22Rv1 (cell line): Measurements from ENCODE around the gene XYLB.

Source experiments
- H3K27ac ChIP-seq: fragments of 450-650 bp; 2 replicates; pipeline ENCODE4 v1.5.1; 2017
- CTCF ChIP-seq: fragments of 450-650 bp; IDR thresholded peaks from 2 replicates; pipeline ENCODE4 v1.5.1; 2017; ENCODE audit warnings: mild to moderate bottlenecking
- ZFX ChIP-seq: fragments of 450-650 bp; IDR thresholded peaks from 2 replicates; pipeline ENCODE4 v1.6.1; 2017; ENCODE audit warnings: antibody characterized with exemption, borderline replicate concordance

The XYLB gene

GRCh38 chr3:38327335-38328009, 19.1 kb upstream of the XYLB start:
- TF ChIP-seq ZFX (no peak), CTCF (no peak)
- H3K27ac ChIP-seq: no peak overlapping the region

DNA sequence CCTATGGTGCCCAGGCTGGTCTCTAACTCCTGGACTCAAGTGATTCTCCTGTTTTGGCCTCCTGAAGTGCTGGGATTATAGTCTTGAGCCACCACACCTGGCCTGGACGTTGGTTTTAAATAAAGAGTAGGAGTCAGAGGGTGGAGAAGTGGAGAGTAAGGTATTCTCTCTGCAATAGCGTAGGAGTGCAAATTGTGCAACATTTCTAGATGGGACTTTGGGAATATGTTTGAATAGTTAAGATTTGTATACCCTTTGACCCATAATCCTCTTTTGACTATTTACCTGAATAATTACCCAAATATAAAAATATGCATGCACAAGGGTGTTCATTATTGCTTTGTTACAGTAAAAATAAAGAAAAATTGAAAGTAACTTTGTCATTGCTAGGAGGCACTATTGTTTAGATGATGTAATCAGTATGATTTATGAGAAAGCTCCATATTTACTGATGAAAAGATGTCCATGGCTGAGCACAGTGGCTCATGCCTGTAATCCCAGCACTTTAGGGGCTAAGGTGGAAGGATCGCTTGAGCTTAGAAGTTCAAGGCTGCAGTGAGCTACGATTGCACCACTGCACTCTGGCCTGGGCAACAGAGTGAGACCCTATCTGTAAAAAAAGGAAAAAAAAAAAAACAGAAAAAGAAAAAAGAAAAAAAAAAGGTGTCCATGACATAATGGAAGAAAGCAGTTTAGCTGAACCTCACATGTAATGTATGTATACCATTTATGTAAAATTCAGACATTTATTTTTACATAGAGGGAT, 15.1 kb upstream of the XYLB start:
- H3K27ac ChIP-seq: no peak overlapping the region
- TF ChIP-seq ZFX: no peak
- no peak for TF ChIP-seq CTCF

DNA sequence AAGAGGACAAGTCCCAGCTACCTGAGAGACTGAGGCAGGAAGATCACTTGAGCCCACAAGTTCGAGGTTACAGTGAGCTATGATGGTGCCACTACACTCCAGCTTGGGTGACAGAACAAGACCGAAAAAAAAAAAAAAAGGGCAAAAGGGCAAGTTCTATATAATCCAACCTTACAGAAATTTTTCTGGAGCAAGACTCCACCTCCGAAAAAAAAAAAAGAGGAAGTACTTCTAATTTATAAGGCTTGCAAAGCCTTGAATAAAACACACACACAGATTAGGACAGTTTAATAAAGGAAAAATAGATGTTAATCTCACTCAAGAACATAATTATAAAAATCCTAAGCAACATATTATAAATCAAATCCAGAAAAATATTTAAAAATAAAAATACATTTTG, 14.4 kb upstream of the XYLB start:
- H3K27ac ChIP-seq: no peak overlapping the region
- no peak for TF ChIP-seq ZFX
- TF ChIP-seq CTCF: no peak

- TF ChIP-seq CTCF (no peak), ZFX (no peak)
These were observed 12.2 kb upstream of the XYLB start for GRCh38 chr3:38334142-38335055.

DNA sequence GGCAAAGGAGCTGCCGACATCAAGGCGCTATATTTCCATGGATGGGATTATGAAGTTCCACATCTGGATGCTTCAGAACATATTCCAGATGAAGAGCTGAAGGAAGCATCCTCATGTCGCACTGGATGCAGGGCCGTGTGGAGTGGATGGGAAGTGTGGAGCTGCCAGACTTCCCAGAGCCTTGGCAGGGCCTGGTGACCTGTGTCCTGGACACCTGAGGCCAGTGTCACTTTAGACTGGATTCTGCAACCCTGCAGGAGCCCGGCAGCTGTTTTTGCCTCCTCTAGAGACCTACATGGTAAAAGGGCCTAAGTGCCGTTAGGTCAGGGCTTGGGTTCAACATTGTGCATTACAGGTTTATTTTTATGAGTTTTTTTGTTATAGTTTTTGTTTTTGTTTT, 11.3 kb upstream of the XYLB start:
- TF ChIP-seq ZFX (no peak), CTCF (no peak)
- H3K27ac ChIP-seq: no peak overlapping the region

More at GRCh38 chr3:38334142-38335055, 12.2 kb upstream of the XYLB start:
- H3K27ac ChIP-seq: no peak overlapping the region

GRCh38 chr3:38337703-38338102, 8.9 kb upstream of the XYLB start:
- H3K27ac ChIP-seq: no peak overlapping the region
- no peak for TF ChIP-seq ZFX
- TF ChIP-seq CTCF: no peak
